K562 (cell line): ENCODE results near the gene DHRS11. TPM values are rescaled to one million over a fixed set of nuclear protein-coding genes. Genes with fewer than 3 reads are reported as not detected.
A peak's percentile ranks its signal among the peaks of the same experiment; 100 is the strongest.

Source experiments
- ESRRA ChIP-seq: fragments of 450-650 bp; IDR thresholded peaks from 2 replicates; pipeline ENCODE4 v1.6.1; 2014; ENCODE audit warnings: low read depth, mild to moderate bottlenecking, moderate library complexity, borderline replicate concordance
- FIP1L1 ChIP-seq: fragments of 200-400 bp; formaldehyde crosslinking; IDR thresholded peaks from 2 replicates; pipeline ENCODE4 v1.6.1; 2018; ENCODE audit warnings: mild to moderate bottlenecking, low read depth, low read length; ENCODE audit not compliant: poor library complexity, severe bottlenecking
- GABPA ChIP-seq: fragments of 200-800 bp; sonication (Bioruptor generic); conservative IDR thresholded peaks from 2 replicates; pipeline ENCODE4 v1.6.1; 2016; ENCODE audit warnings: low read depth, missing genetic modification characterization, missing compliant biosample characterization
- KLF1 ChIP-seq: fragments of 450-650 bp; IDR thresholded peaks from 2 replicates; pipeline ENCODE4 v1.6.1; 2016; ENCODE audit warnings: missing genetic modification characterization, missing compliant biosample characterization
- MAZ ChIP-seq, 2 experiments: fragments of 450-650 bp in 1 of 2; sonication (generic) in 1 of 2; formaldehyde crosslinking; IDR thresholded peaks in 1 of 2; conservative IDR thresholded peaks in 1 of 2; 2 replicates each; pipeline versions ENCODE4 v1.4.0 to v1.5.0; 2020; ENCODE audit warnings: mild to moderate bottlenecking in 1 of 2, missing genetic modification reagents in 1 of 2
- MNT ChIP-seq, 2 experiments: fragments of 450-650 bp; conservative IDR thresholded peaks; 2 replicates each; pipeline ENCODE4 v1.6.1; 2017; ENCODE audit warnings: mild to moderate bottlenecking in 2 of 2, moderate library complexity in 2 of 2
- NFE2L1 ChIP-seq: fragments of 450-650 bp; IDR thresholded peaks from 2 replicates; pipeline ENCODE4 v1.6.1; 2016; ENCODE audit warnings: missing genetic modification characterization, low read depth, mild to moderate bottlenecking, missing compliant biosample characterization, moderate library complexity, borderline replicate concordance
- NRF1 ChIP-seq, 2 experiments: fragments of 450-650 bp; IDR thresholded peaks in 1 of 2; conservative IDR thresholded peaks in 1 of 2; 2 replicates each; pipeline ENCODE4 v1.6.1; 2014; ENCODE audit warnings: mild to moderate bottlenecking in 2 of 2
- POLR2A ChIP-seq: fragments of 450-650 bp; conservative IDR thresholded peaks from 2 replicates; pipeline ENCODE4 v1.6.1; 2016
- RBM22 ChIP-seq: fragments of 200-400 bp; formaldehyde crosslinking; IDR thresholded peaks from 2 replicates; pipeline ENCODE4 v1.6.1; 2018; ENCODE audit warnings: low read length, low read depth; ENCODE audit not compliant: poor library complexity, severe bottlenecking
- SP2 ChIP-seq: IDR thresholded peaks from 2 replicates; pipeline ENCODE4 v1.6.1; 2011; ENCODE audit warnings: mild to moderate bottlenecking, low read depth, low read length, moderate library complexity; ENCODE audit not compliant: poor library complexity, severe bottlenecking; ENCODE audit errors: extremely low read depth
- SPI1 ChIP-seq: IDR thresholded peaks from 2 replicates; pipeline ENCODE4 v1.6.1; 2011; ENCODE audit warnings: low read depth, low read length, control low read depth, borderline replicate concordance
- SUPT5H ChIP-seq: fragments of 450-650 bp; IDR thresholded peaks from 2 replicates; pipeline ENCODE4 v1.6.1; 2016
- TAF1 ChIP-seq: IDR thresholded peaks from 2 replicates; pipeline ENCODE4 v1.6.1; 2011; ENCODE audit warnings: mild to moderate bottlenecking, low read length, moderate library complexity; ENCODE audit not compliant: insufficient read depth, control insufficient read depth, severe bottlenecking; ENCODE audit errors: extremely low read depth
- TRIM24 ChIP-seq, 2 experiments: fragments of 450-650 bp; IDR thresholded peaks; 2 replicates each; pipeline ENCODE4 v1.6.1; 2016
- ZNF3 ChIP-seq: fragments of 250-450 bp; sonication (Bioruptor Pico); IDR thresholded peaks from 2 replicates; pipeline ENCODE4 v1.5.0; 2021; ENCODE audit warnings: mild to moderate bottlenecking, moderate library complexity
- ZNF561 ChIP-seq: fragments of 450-650 bp; formaldehyde crosslinking; conservative IDR thresholded peaks from 2 replicates; pipeline ENCODE4 v1.4.0; 2020; ENCODE audit warnings: mild to moderate bottlenecking, moderate library complexity
- polyA plus RNA-seq, 8 experiments: library from polyadenylated mRNA; depleted of rRNA in 4 of 8; stranded (reverse) in 5 of 8; unstranded in 3 of 8; fragments of >200 nt; fragmentation: Nextera tagmentation in 2 of 8; fragmentation: Illumina TruSeq in 1 of 8; extraction: Ambion mirVana in 2 of 8; extraction: Trizol in 1 of 8; gene quantifications; 2 replicates each; pipeline versions ENCODE4 v1.2.1 to v1.2.3, GENCODE V29; 2011 to 2014; ENCODE audit warnings: inconsistent platforms in 1 of 8, missing spikeins in 1 of 8
- total RNA-seq, 7 experiments: library from RNA; depleted of rRNA in 6 of 7; stranded (reverse); fragments of >200 nt in 6 of 7; fragmentation: Illumina TruSeq in 2 of 7; extraction: Trizol in 2 of 7; gene quantifications; 2 replicates each; pipeline versions ENCODE4 v1.2.1 to v1.2.3, GENCODE V29; 2011 to 2021; ENCODE audit warnings: low replicate concordance in 1 of 7
- TF ChIP-seq, protein P1 (sequence below), 3 experiments: IDR thresholded peaks in 2 of 3; conservative IDR thresholded peaks in 1 of 3; 2 replicates each; pipeline ENCODE4 v1.5.1; 2011 to 2012; ENCODE audit warnings: low read length in 3 of 3, mild to moderate bottlenecking in 3 of 3, control low read depth in 2 of 3, improper control_type of control experiment in 1 of 3, inconsistent platforms in 1 of 3, low read depth in 1 of 3, mixed read lengths in 1 of 3, moderate library complexity in 1 of 3; ENCODE audit not compliant: insufficient read depth in 2 of 3
- TF ChIP-seq, protein P2 (sequence below): fragments of 250-450 bp; sonication (Bioruptor Pico); IDR thresholded peaks from 2 replicates; pipeline ENCODE4 v1.4.0; 2020; ENCODE audit warnings: mild to moderate bottlenecking
- TF ChIP-seq, protein P3 (sequence below): fragments of 250-450 bp; sonication (Bioruptor Pico); IDR thresholded peaks from 2 replicates; pipeline ENCODE4 v1.8.0; 2021; ENCODE audit warnings: mild to moderate bottlenecking, moderate library complexity

The DHRS11 gene
- total and polyA plus RNA-seq, 9 of the 15 experiments (the other 6 are each of a cell fraction or from before 2014, with no cell fraction given), result 15.2 to 123 (median 59.8) TPM

- TF ChIP-seq, protein P1, sequence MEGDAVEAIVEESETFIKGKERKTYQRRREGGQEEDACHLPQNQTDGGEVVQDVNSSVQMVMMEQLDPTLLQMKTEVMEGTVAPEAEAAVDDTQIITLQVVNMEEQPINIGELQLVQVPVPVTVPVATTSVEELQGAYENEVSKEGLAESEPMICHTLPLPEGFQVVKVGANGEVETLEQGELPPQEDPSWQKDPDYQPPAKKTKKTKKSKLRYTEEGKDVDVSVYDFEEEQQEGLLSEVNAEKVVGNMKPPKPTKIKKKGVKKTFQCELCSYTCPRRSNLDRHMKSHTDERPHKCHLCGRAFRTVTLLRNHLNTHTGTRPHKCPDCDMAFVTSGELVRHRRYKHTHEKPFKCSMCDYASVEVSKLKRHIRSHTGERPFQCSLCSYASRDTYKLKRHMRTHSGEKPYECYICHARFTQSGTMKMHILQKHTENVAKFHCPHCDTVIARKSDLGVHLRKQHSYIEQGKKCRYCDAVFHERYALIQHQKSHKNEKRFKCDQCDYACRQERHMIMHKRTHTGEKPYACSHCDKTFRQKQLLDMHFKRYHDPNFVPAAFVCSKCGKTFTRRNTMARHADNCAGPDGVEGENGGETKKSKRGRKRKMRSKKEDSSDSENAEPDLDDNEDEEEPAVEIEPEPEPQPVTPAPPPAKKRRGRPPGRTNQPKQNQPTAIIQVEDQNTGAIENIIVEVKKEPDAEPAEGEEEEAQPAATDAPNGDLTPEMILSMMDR (IDR thresholded peaks at IDR 0.05 in 2 of 3, conservative IDR thresholded peaks at IDR 0.05 in 1 of 3; ENCODE audit: insufficient read depth in 2 of 3, low read depth in 1 of 3, low read length in 3 of 3), result peak in 1 of 3 experiments; percentile 19; a peak in 1 of 6 replicates
- TF ChIP-seq FIP1L1, result peak; percentile 71
- peak; percentile 65 for TF ChIP-seq TAF1
- TF ChIP-seq SUPT5H, result peak; percentile 75
- peak; percentile 85 to 86 for TF ChIP-seq NRF1 (conservative IDR thresholded peaks at IDR 0.05 in 1 of 2, IDR thresholded peaks at IDR 0.05 in 1 of 2)
- TF ChIP-seq, protein P2, sequence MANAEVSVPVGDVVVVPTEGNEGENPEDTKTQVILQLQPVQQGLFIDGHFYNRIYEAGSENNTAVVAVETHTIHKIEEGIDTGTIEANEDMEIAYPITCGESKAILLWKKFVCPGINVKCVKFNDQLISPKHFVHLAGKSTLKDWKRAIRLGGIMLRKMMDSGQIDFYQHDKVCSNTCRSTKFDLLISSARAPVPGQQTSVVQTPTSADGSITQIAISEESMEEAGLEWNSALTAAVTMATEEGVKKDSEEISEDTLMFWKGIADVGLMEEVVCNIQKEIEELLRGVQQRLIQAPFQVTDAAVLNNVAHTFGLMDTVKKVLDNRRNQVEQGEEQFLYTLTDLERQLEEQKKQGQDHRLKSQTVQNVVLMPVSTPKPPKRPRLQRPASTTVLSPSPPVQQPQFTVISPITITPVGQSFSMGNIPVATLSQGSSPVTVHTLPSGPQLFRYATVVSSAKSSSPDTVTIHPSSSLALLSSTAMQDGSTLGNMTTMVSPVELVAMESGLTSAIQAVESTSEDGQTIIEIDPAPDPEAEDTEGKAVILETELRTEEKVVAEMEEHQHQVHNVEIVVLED, result peak; percentile 43; the same call in 1 of the 2 replicates
- peak; percentile 57 to 60 for TF ChIP-seq MAZ (CRISPR knock-in tag; conservative IDR thresholded peaks at IDR 0.05 in 1 of 2, IDR thresholded peaks at IDR 0.05 in 1 of 2)
- TF ChIP-seq SPI1, result 0 out of 2 replicates have a peak, but pooled peaks have one; percentile 14
- TF ChIP-seq, protein P3, sequence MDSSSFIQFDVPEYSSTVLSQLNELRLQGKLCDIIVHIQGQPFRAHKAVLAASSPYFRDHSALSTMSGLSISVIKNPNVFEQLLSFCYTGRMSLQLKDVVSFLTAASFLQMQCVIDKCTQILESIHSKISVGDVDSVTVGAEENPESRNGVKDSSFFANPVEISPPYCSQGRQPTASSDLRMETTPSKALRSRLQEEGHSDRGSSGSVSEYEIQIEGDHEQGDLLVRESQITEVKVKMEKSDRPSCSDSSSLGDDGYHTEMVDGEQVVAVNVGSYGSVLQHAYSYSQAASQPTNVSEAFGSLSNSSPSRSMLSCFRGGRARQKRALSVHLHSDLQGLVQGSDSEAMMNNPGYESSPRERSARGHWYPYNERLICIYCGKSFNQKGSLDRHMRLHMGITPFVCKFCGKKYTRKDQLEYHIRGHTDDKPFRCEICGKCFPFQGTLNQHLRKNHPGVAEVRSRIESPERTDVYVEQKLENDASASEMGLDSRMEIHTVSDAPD (CRISPR knock-in tag), result no peak
- TF ChIP-seq RBM22, result peak; percentile 89
- no peak for TF ChIP-seq TRIM24 (IDR thresholded peaks at IDR 0.05)
- TF ChIP-seq GABPA (tag), result peak; percentile 80
- peak; percentile 72 for TF ChIP-seq POLR2A
- TF ChIP-seq KLF1 (tag), result no peak
- TF ChIP-seq ESRRA, result peak; percentile 94
- peak in 1 of 2 experiments; percentile 9; a peak in 1 of 4 replicates for TF ChIP-seq MNT (conservative IDR thresholded peaks at IDR 0.05)
- TF ChIP-seq ZNF3, result no peak
- TF ChIP-seq NFE2L1 (tag), result no peak
- no peak for TF ChIP-seq ZNF561 (CRISPR knock-in tag)
- no peak for TF ChIP-seq SP2
These were observed at the start of gene DHRS11 (continued) for GRCh38 chr17:36591434-36592315.
